Measurements from ENCODE around the gene LRRC59. TPM values are rescaled to one million over a fixed set of nuclear protein-coding genes. Genes with fewer than 3 reads are reported as not detected.

LRRC59 gene
- total RNA-seq, 1 experiment from 2014 or later = 306 TPM

- Mint-ChIP-seq H3K36me3 (ENCODE audit: insufficient read depth, unreplicated experiment) (no peaks in the 10 kb centered on the region), H3K27ac (ENCODE audit: low read depth, unreplicated experiment) (no peak overlapping the region), H3K4me3 (ENCODE audit: unreplicated experiment) (no peak overlapping the region), H3K9me3 (ENCODE audit: unreplicated experiment) (no peaks in the 10 kb centered on the region), H3K4me1 (ENCODE audit: insufficient read depth, unreplicated experiment) (peaks cover 13% of the 10 kb centered on the region), H3K27me3 (ENCODE audit: insufficient read depth, unreplicated experiment) (no peaks in the 10 kb centered on the region)
- no peak for DNase-seq (ENCODE audit: unreplicated experiment)
- no TSS peak for BruUV-seq (replicated peaks)
- no peak for TF ChIP-seq CTCF (IDR thresholded peaks at IDR 0.05; ENCODE audit: unreplicated experiment)
- CTCF ChIA-PET = interaction anchor here (0.6 to 0.8 kb wide), 3 partner anchors 9 to 65 kb away, joined by 3 read pairs; no protein-coding TSS in a partner anchor
- intact Hi-C loops (cut with micrococcal nuclease) = no loop called here
- POLR2A ChIA-PET = interaction anchor here (0.7 to 2.5 kb wide), 2 partner anchors 15 to 41 kb away, joined by 3 to 8 read pairs; partner anchors contain the start of genes EME1 and MRPL27
These were observed 65.1 kb downstream of the LRRC59 start for GRCh38 chr17:50332196-50332595.

Other genes with a start within 250 kb of the LRRC59 start
- 33.4 and 34.8 TPM in 2 replicates for gene PPP1R9B, start 246.8 kb downstream of the LRRC59 start, total RNA-seq (2022)
- not detected in 2 replicates for gene SGCA, start 231.5 kb downstream of the LRRC59 start, total RNA-seq (2022)
- 3.4 and 4.5 TPM in 2 replicates for gene COL1A1, start 195.9 kb downstream of the LRRC59 start, total RNA-seq (2022)
- gene TMEM92, start 123.1 kb downstream of the LRRC59 start, total RNA-seq (2022) = 1.1 and 1.5 TPM in 2 replicates
- 9.6 and 14.0 TPM in 2 replicates for gene XYLT2, start 51.4 kb downstream of the LRRC59 start, total RNA-seq (2022)
- 57.2 and 71.5 TPM in 2 replicates for gene MRPL27, start 24.3 kb downstream of the LRRC59 start, total RNA-seq (2022)
- gene EME1, start 24.3 kb downstream of the LRRC59 start, total RNA-seq (2022) = 6.0 and 6.7 TPM in 2 replicates
- gene ACSF2, start 28.7 kb upstream of the LRRC59 start, total RNA-seq (2022) = 10.5 and 17.8 TPM in 2 replicates
- gene CHAD, start 71.4 kb upstream of the LRRC59 start, total RNA-seq (2022) = not detected in 2 replicates
- gene RSAD1, start 81.3 kb upstream of the LRRC59 start, total RNA-seq (2022) = 25.2 and 28.7 TPM in 2 replicates
- gene MYCBPAP, start 110.9 kb upstream of the LRRC59 start, total RNA-seq (2022) = 0.19 TPM in 1 of 2 replicates, not detected in the other
- 2.1 and 4.4 TPM in 2 replicates for gene EPN3, start 135.2 kb upstream of the LRRC59 start, total RNA-seq (2022)
- gene SPATA20, start 149.7 kb upstream of the LRRC59 start, total RNA-seq (2022) = 35.3 and 39.4 TPM in 2 replicates
- not detected in 2 replicates for gene CACNA1G, start 163.2 kb upstream of the LRRC59 start, total RNA-seq (2022)
- 209 and 293 TPM in 2 replicates for gene ABCC3, start 237.4 kb upstream of the LRRC59 start, total RNA-seq (2022)